Upper lobe of left lung (tissue), 4 donors: ENCODE measurements around the gene LRP6.

Source experiments
- CTCF ChIP-seq, 6 experiments: fragments of 450-650 bp in 4 of 6; fragments of 200-600 bp in 2 of 6; sonication (generic) in 2 of 6; IDR thresholded peaks; one replicate each; pipeline ENCODE4 v1.5.1; 2016 to 2019; ENCODE audit warnings: antibody characterized with exemption in 6 of 6
- POLR2A ChIP-seq, 4 donors: fragments of 450-650 bp; IDR thresholded peaks; one replicate each; pipeline ENCODE4 v1.5.1; 2016 to 2017; ENCODE audit warnings: antibody characterized with exemption in 4 of 4, mild to moderate bottlenecking in 2 of 4

- TF ChIP-seq POLR2A (IDR thresholded peaks at IDR 0.05) (no peak), CTCF (IDR thresholded peaks at IDR 0.05) (no peak)
These were observed 69.7 kb downstream of the LRP6 start for GRCh38 chr12:12197128-12197527.
